NCI-H2227 (cell line): ENCODE measurements around the gene GRID1.

Experiments
- DNase-seq: peaks from one replicate; lab custom pipeline; 2025; ENCODE audit not compliant: unreplicated experiment; lab: John Stamatoyannopoulos, UW

The GRID1 gene

GRCh38 chr10:85645926-85646711 lies 720.5 kb downstream of the GRID1 start:
- no peak for DNase-seq

- no peak for DNase-seq
Observed at GRCh38 chr10:85645053-85645452, 721.5 kb downstream of the GRID1 start.

GRCh38 chr10:85643845-85644525 lies 722.6 kb downstream of the GRID1 start:
- DNase-seq, result no peak

GRCh38 chr10:85643171-85643844 lies 723.3 kb downstream of the GRID1 start:
- DNase-seq, result no peak

GRCh38 chr10:85642421-85643170 lies 724.0 kb downstream of the GRID1 start:
- DNase-seq, result no peak

GRCh38 chr10:85642082-85642420 lies 724.5 kb downstream of the GRID1 start:
- DNase-seq, result no peak

GRCh38 chr10:85641479-85642009 lies 725.1 kb downstream of the GRID1 start:
- no peak for DNase-seq

GRCh38 chr10:85638797-85639196 lies 727.8 kb downstream of the GRID1 start:
- no peak for DNase-seq

GRCh38 chr10:85635650-85636049 lies 730.9 kb downstream of the GRID1 start:
- DNase-seq, result no peak

GRCh38 chr10:85624511-85624910 lies 742.1 kb downstream of the GRID1 start:
- DNase-seq, result no peak

GRCh38 chr10:85623758-85624157 lies 742.8 kb downstream of the GRID1 start:
- DNase-seq, result no peak

- no peak for DNase-seq
Observed at GRCh38 chr10:85623342-85623741, 743.3 kb downstream of the GRID1 start.

- DNase-seq, result no peak
Observed at GRCh38 chr10:85622425-85622824, 744.2 kb downstream of the GRID1 start.

GRCh38 chr10:85621562-85621961 lies 745.0 kb downstream of the GRID1 start:
- no peak for DNase-seq

- DNase-seq, result no peak
Observed at GRCh38 chr10:85620807-85621206, 745.8 kb downstream of the GRID1 start.

GRCh38 chr10:85619832-85620231 lies 746.8 kb downstream of the GRID1 start:
- DNase-seq, result no peak

GRCh38 chr10:85618841-85619240 lies 747.8 kb downstream of the GRID1 start:
- DNase-seq, result no peak

GRCh38 chr10:85617751-85618546 lies 748.6 kb downstream of the GRID1 start:
- DNase-seq, result no peak

- no peak for DNase-seq
Observed at GRCh38 chr10:85615556-85615955, 751.0 kb downstream of the GRID1 start.

- DNase-seq, result no peak
Observed at GRCh38 chr10:85614981-85615380, 751.6 kb downstream of the GRID1 start.
